Right lobe of liver (tissue), 4 donors: ENCODE data around the gene ADGRV1.

Experiments
- CTCF ChIP-seq, 4 donors: fragments of 200-600 bp in 3 of 4; fragments of 450-650 bp in 1 of 4; IDR thresholded peaks; one replicate each; pipeline versions ENCODE4 v1.5.1 to v1.8.0; 2016 to 2022; ENCODE audit warnings: antibody characterized with exemption in 4 of 4, mild to moderate bottlenecking in 2 of 4
- POLR2A ChIP-seq: fragments of 450-650 bp; IDR thresholded peaks from one replicate; pipeline ENCODE4 v1.6.1; 2017; ENCODE audit warnings: antibody characterized with exemption, mild to moderate bottlenecking
- donor health status: DM: no; HTN: no; CAD: no.
- donor health status: DM: no; HTN: no; CAD: no.
- donor health status: DM: no; HTN: yes; CAD: no.

DNA sequence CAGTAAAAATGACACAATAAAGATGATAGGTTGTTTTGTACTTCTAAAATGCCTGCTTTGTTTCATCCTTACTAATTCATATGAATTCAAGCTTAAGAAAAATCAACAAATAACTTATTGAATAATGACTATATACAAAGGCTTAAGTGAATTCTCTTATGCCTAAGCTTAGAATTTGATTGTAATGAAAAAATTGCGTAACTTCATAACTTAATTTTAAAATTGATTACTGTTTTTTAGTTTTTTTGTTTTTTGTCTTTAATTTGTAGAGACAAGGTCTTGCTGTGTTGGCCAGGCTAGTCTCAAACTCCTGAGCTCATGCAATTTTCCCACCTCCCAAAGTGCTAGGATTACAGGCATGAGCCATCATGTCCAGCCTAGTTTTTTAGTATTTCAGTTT lies 432.6 kb downstream of the ADGRV1 start:
- TF ChIP-seq CTCF (IDR thresholded peaks at IDR 0.05) (no peak), POLR2A (no peak)
